Spinal cord (tissue), 10 donors: ENCODE results near the gene CXXC5. TPM values are rescaled to one million over a fixed set of nuclear protein-coding genes. Genes with fewer than 3 reads are reported as not detected.
"Not testable (repeated sequence)": the region's sequence is repeated elsewhere in the genome, so short reads cannot be mapped to it uniquely, and the experiment has no call there.

Experiments
- DNase-seq, 6 donors: peaks; one replicate each; pipeline versions ENCODE4 v3.0.0 to v3.0.0-alpha.2; 2013 to 2015; ENCODE audit warnings: low spot score in 6 of 6, low read depth in 4 of 6
- H3K27ac ChIP-seq: one replicate; pipeline ENCODE4 v1.5.1; 2013; ENCODE audit warnings: low read depth, low read length, control low read depth
- H3K27me3 ChIP-seq: one replicate; pipeline ENCODE4 v1.6.1; 2013; ENCODE audit warnings: low read length; ENCODE audit not compliant: control insufficient read depth, insufficient read depth
- H3K36me3 ChIP-seq: one replicate; pipeline ENCODE4 v1.6.1; 2013; ENCODE audit warnings: low read length; ENCODE audit not compliant: control insufficient read depth, insufficient read depth
- H3K4me1 ChIP-seq: one replicate; pipeline ENCODE4 v1.6.1; 2013; ENCODE audit warnings: low read length; ENCODE audit not compliant: control insufficient read depth, insufficient read depth
- H3K4me3 ChIP-seq: one replicate; pipeline ENCODE4 v1.5.1; 2013; ENCODE audit warnings: low read depth, low read length, control low read depth
- H3K9me3 ChIP-seq: one replicate; pipeline ENCODE4 v1.6.1; 2013; ENCODE audit warnings: low read length; ENCODE audit not compliant: control insufficient read depth, insufficient read depth
- WGBS: methylation state at CpG from one replicate; pipeline ENCODE4 v1.1.5; 2013; ENCODE audit warnings: missing lambda C conversion rate; ENCODE audit not compliant: insufficient coverage; 5-methylcytosine and 5-hydroxymethylcytosine counted together
- polyA plus RNA-seq, 2 donors: library from polyadenylated mRNA; unstranded; fragments of 120-200 nt; gene quantifications; one replicate each; pipeline ENCODE4 v1.2.1, GENCODE V29; 2013; ENCODE audit not compliant: insufficient read length in 2 of 2
- total RNA-seq, 2 donors: library from RNA; depleted of rRNA in 1 of 2; stranded (reverse); fragments of 120-200 nt in 1 of 2; fragments of >200 nt in 1 of 2; gene quantifications; one replicate each; pipeline versions ENCODE4 v1.2.3 to v1.2.4, GENCODE V29; 2013 to 2014
- donor health status: healthy.

The CXXC5 gene
- total and polyA plus RNA-seq, 4 donors, result 71.5 to 137 (median 108) TPM

DNA sequence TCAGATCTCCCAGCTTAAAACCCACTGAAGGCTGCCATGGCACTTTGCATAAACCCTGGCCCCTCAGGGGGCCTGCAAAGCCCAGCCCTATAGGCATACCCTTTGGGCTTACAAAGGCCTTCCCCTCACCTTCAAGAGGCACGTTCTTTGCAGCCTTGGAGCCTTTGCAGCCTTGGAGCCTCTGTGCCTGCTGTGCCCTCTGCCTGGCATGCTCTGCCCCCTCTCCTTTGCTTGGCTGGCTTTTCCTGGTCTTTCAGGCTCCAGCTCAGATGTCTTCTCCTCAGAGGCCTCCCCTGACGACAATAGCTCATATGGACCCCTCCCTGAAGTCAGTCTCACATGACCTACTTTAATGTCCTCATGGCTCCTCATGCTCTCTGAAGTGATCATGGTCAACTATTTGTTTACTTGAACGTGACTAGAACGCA, 60.3 kb downstream of the CXXC5 start:
- Histone ChIP-seq H3K9me3 (no peaks in the 10 kb centered on the region), H3K27ac (peak overlapping the region; percentile 90), H3K4me3 (no peak overlapping the region), H3K27me3 (no peaks in the 10 kb centered on the region), H3K36me3 (no peaks in the 10 kb centered on the region), H3K4me1 (peaks cover 57% of the 10 kb centered on the region)
- 51% methylated on average over 2 of the region's 4 CpGs for WGBS
- peak in 1 of 6 donors; percentile 38 for DNase-seq

- H3K36me3 ChIP-seq, result no peaks in the 10 kb centered on the region
- H3K4me3 ChIP-seq, result peak overlapping the region; percentile 24
- H3K27ac ChIP-seq, result peak overlapping the region; percentile 90
- H3K9me3 ChIP-seq, result no peaks in the 10 kb centered on the region
- 7% methylated on average over 34 of the region's 44 CpGs for WGBS
- H3K27me3 ChIP-seq, result no peaks in the 10 kb centered on the region
- peaks cover 57% of the 10 kb centered on the region for H3K4me1 ChIP-seq
- DNase-seq, result peak in 2 of 6 donors; percentile 58 to 71
These were observed 60.9 kb downstream of the CXXC5 start for GRCh38 chr5:139708877-139709581.

- DNase-seq, result peak in 1 of 6 donors; percentile 65
- WGBS, result 24% methylated on average over 34 of the region's 56 CpGs
These were observed 61.6 kb downstream of the CXXC5 start for GRCh38 chr5:139709582-139710318.

DNA sequence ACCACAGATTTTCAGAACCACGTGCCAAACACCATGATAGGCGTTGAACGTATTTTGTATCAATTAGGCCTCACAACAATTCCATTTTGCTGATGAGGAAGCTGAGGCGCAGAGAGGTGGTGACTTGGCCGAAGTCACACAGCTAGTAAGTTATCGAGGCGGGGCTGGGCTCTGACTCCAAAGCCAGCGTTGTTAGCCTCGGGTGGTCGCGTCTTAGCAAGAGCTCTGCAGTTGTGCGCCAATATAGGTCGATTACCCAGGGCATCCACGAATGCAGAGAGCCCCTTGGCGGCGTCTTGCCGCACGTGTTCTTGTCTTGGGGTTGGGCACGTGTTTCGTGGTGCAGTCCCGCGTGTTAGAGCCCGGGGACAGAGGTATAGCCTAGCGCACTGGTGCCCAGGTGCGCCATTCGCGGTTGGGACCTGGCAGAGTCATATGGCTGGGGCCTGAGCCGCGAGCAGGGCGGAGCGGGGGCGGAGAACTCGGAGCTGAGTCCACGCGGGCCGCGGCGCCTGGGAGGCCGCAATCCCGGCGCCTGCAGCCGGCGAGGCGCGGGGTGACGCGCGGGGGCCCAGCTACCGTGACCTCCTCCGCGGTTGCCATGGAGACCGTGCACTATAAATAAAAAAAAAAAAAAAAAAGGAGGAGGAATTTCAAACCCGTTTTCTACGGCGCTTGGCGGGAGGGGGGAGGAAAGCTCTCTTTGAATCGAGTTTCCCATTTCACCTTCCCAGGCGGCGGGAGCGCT, 62.3 kb downstream of the CXXC5 start:
- Histone ChIP-seq H3K27me3 (no peaks in the 10 kb centered on the region), H3K4me3 (peak overlapping the region; percentile 57), H3K4me1 (peaks cover 52% of the 10 kb centered on the region), H3K9me3 (no peaks in the 10 kb centered on the region), H3K36me3 (no peaks in the 10 kb centered on the region), H3K27ac (peak overlapping the region; percentile 90)
- DNase-seq, result peak in 3 of 6 donors; percentile 54 to 93 (median 88)
- WGBS, result 10% methylated on average over 41 of the region's 60 CpGs

More at GRCh38 chr5:139709582-139710318, 61.6 kb downstream of the CXXC5 start:
- Histone ChIP-seq H3K36me3 (no peaks in the 10 kb centered on the region), H3K4me1 (peaks cover 56% of the 10 kb centered on the region), H3K27me3 (no peaks in the 10 kb centered on the region), H3K4me3 (peak overlapping the region; percentile 24), H3K9me3 (no peaks in the 10 kb centered on the region), H3K27ac (peak overlapping the region; percentile 90)

DNA sequence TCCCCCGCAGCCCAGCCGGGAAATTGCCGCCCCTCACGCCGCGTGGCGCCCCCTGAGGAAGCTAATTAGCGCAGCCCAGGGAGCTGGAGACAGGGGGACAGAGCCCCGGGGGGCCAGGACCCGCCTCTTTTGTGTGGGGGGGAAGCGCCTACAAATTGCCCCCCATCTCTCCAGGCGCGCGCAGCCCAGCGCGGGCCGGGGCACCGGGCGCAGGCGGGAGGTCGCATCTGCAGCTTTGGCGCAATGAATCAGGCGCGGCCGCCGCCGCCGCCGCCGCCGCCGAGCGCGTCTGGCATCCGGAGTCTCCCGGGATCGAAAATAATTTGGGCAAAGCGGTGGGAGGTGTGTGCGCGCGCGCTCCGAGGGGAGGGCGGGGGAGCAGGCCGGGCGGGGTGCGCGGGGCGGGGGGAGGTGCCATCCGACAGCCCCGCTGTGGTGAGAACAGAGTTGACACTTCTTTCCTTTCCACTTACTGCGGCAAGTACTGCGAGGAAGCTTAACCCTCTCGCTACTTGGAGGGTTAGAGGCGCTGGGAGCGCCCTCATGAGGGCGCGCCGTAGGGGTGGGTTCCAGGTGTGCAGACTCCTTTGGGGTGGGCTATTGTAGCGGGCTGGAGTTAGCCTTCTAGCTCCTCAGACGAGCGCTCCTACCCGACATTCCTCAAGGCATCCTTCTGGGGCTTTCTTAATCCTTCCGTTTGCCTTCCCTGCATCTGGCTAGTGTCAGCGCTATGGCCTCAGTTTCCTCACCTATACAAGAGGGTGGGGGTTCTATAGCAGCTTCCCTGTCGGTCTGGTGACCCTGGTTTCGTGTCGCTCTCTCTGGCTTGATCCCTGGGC, 63.1 kb downstream of the CXXC5 start:
- peak in 2 of 6 donors; percentile 90 to 93 for DNase-seq
- under 1% methylated on average over 49 of the region's 68 CpGs for WGBS
- H3K27ac ChIP-seq, result peak overlapping the region; percentile 90
- H3K27me3 ChIP-seq, result no peaks in the 10 kb centered on the region
- peak overlapping the region; percentile 57 for H3K4me3 ChIP-seq
- no peaks in the 10 kb centered on the region for H3K9me3 ChIP-seq
- peaks cover 46% of the 10 kb centered on the region for H3K4me1 ChIP-seq
- no peaks in the 10 kb centered on the region for H3K36me3 ChIP-seq

DNA sequence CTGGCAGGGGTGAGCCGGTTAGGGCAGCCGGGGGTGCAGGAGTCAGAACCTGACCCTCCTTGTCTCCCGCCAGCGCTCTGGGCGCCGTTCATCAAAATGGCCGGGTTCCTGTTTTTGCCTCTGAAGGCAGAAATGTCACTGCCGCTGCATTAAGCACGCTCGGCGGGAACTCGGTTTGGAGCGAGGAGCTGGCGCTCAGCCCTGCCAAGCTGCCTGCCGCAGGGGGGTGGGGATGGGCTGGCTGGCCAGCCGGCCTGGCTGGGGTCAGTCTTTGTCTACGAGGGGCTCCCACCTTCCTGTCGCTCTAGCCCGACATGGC, 63.7 kb downstream of the CXXC5 start:
- Histone ChIP-seq H3K27ac (peak overlapping the region; percentile 86), H3K36me3 (no peaks in the 10 kb centered on the region), H3K27me3 (no peaks in the 10 kb centered on the region), H3K4me1 (peaks cover 46% of the 10 kb centered on the region), H3K4me3 (peak overlapping the region; percentile 57), H3K9me3 (no peaks in the 10 kb centered on the region)
- 1% methylated on average over 17 of the region's 19 CpGs for WGBS
- DNase-seq, result peak in 2 of 6 donors; percentile 85 to 86

DNA sequence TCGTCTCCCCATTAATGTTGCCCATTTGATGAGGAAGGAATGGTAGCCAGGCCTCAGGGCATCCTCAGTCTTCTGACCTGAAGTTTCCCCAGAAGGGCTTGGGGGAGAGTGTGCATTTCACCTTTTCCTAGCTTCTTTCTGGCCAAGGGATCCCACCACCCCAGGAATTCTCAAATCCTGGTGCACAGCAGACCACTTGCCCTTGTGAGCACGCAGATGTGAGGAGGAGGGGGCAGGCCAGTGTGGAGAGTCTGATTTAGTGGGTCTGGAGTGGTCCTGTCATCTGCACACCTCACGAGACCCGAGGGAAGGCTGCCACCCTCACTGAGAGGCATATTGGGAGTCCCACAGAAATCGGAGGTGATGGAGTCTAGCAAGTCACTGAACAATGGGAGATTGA, 64.3 kb downstream of the CXXC5 start:
- no peak overlapping the region for H3K4me3 ChIP-seq
- DNase-seq, result no peak
- no peaks in the 10 kb centered on the region for H3K27me3 ChIP-seq
- peaks cover 46% of the 10 kb centered on the region for H3K4me1 ChIP-seq
- no peaks in the 10 kb centered on the region for H3K9me3 ChIP-seq
- H3K27ac ChIP-seq, result peak overlapping the region; percentile 86
- WGBS, result 79% methylated on average over 4 of the region's 5 CpGs
- H3K36me3 ChIP-seq, result no peaks in the 10 kb centered on the region

GRCh38 chr5:139713898-139714297, 65.7 kb downstream of the CXXC5 start:
- not testable (repeated sequence) for DNase-seq, H3K9me3 ChIP-seq, H3K4me3 ChIP-seq, H3K27ac ChIP-seq, H3K36me3 ChIP-seq, H3K27me3 ChIP-seq
- WGBS, result 94% methylated on average over 12 of the region's 12 CpGs
- H3K4me1 ChIP-seq, result peaks cover 37% of the 10 kb centered on the region

- 95% methylated on average over 7 of the region's 8 CpGs for WGBS
- Histone ChIP-seq H3K4me3 (no peak overlapping the region), H3K36me3 (no peaks in the 10 kb centered on the region), H3K27ac (no peak overlapping the region), H3K9me3 (no peaks in the 10 kb centered on the region), H3K27me3 (no peaks in the 10 kb centered on the region), H3K4me1 (peaks cover 6% of the 10 kb centered on the region)
- DNase-seq, result no peak
These were observed 69.1 kb downstream of the CXXC5 start for GRCh38 chr5:139717221-139717620.
